ENCODE results near the gene CAB39.

- TF ChIP-seq POLR2A (IDR thresholded peaks at IDR 0.05) (no peak), CTCF (IDR thresholded peaks at IDR 0.05) (no peak), EP300 (IDR thresholded peaks at IDR 0.05) (no peak), POLR2AphosphoS5 (IDR thresholded peaks at IDR 0.05) (no peak)
Measured at GRCh38 chr2:230785346-230785745, 72.7 kb downstream of the CAB39 start.
